Breast epithelium (tissue), 4 donors: ENCODE measurements around the gene SNAP47. TPM values are rescaled to one million over a fixed set of nuclear protein-coding genes. Genes with fewer than 3 reads are reported as not detected.

Experiments used
- DNase-seq, 2 donors: peaks; one replicate each; pipeline ENCODE4 v3.0.0-alpha.2; 2019; ENCODE audit warnings: low spot score in 2 of 2
- H3K27ac ChIP-seq, 2 donors: fragments of 200-600 bp; sonication (generic) in 1 of 2; one replicate each; pipeline ENCODE4 v1.5.1; 2016 to 2019; ENCODE audit warnings: mild to moderate bottlenecking in 1 of 2
- H3K27me3 ChIP-seq, 2 donors: fragments of 200-600 bp; sonication (generic) in 1 of 2; one replicate each; pipeline versions ENCODE4 v1.5.1 to v1.6.0; 2017 to 2019; ENCODE audit warnings: control low read depth in 1 of 2, mild to moderate bottlenecking in 1 of 2
- H3K36me3 ChIP-seq: fragments of 200-600 bp; one replicate; pipeline ENCODE4 v1.5.1; 2019
- H3K4me1 ChIP-seq, 2 donors: fragments of 200-600 bp; sonication (generic); one replicate each; pipeline ENCODE4 v1.5.1; 2016 to 2019; ENCODE audit warnings: control low read depth in 1 of 2
- H3K4me3 ChIP-seq, 3 donors: fragments of 200-600 bp; sonication (generic); 1 replicate in 2 of 3; 2 replicates in 1 of 3; pipeline ENCODE4 v1.5.1; 2016 to 2019; ENCODE audit warnings: mild to moderate bottlenecking in 3 of 3, moderate library complexity in 2 of 3
- H3K9me3 ChIP-seq, 2 donors: fragments of 200-600 bp; sonication (generic) in 1 of 2; one replicate each; pipeline ENCODE4 v1.5.1; 2016 to 2019; ENCODE audit warnings: control low read depth in 1 of 2
- CTCF ChIP-seq, 3 donors: fragments of 450-650 bp; IDR thresholded peaks; one replicate each; pipeline ENCODE4 v1.5.1; 2016 to 2017; ENCODE audit warnings: antibody characterized with exemption in 3 of 3, mild to moderate bottlenecking in 3 of 3, moderate library complexity in 3 of 3
- POLR2A ChIP-seq: fragments of 450-650 bp; IDR thresholded peaks from one replicate; pipeline ENCODE4 v1.6.1; 2016; ENCODE audit warnings: antibody characterized with exemption, mild to moderate bottlenecking, moderate library complexity
- POLR2AphosphoS5 ChIP-seq, 3 donors: sonication (generic); formaldehyde crosslinking; IDR thresholded peaks; one replicate each; pipeline ENCODE4 v1.6.1; 2017; ENCODE audit warnings: antibody characterized with exemption in 3 of 3
- intact Hi-C: fragments of 100-400 bp; cut with DNase I; formaldehyde crosslinking; loops from one replicate; pipeline ENCODE4 v1.15.1; 2023; ENCODE audit warnings: low total_unique reads
- total RNA-seq, 3 donors: library from RNA; depleted of rRNA; stranded (reverse); fragments of >200 nt; gene quantifications; one replicate each; pipeline ENCODE4 v1.1.0, GENCODE V29; 2016

Gene SNAP47
- total RNA-seq, 3 donors from 2014 or later: 28.3 to 60.3 (median 52.1) TPM

GRCh38 chr1:227760377-227760776 is 25.1 kb downstream of the SNAP47 start:
- H3K36me3 ChIP-seq: peaks cover 3% of the 10 kb centered on the region
- H3K4me1 ChIP-seq: no peaks in the 10 kb centered on the region
- H3K27ac ChIP-seq: peak overlapping the region; percentile 65 to 76
- intact Hi-C loops: loop anchor here (10.0 kb wide), 1 partner anchor 184 kb away; the partner anchor contains the start of gene WNT9A
- H3K4me3 ChIP-seq: no peak overlapping the region
- no peaks in the 10 kb centered on the region for H3K9me3 ChIP-seq
- no peak for TF ChIP-seq POLR2A
- no peak for TF ChIP-seq CTCF (IDR thresholded peaks at IDR 0.05)
- TF ChIP-seq POLR2AphosphoS5 (IDR thresholded peaks at IDR 0.05): no peak
- DNase-seq: no peak
- no peaks in the 10 kb centered on the region for H3K27me3 ChIP-seq

GRCh38 chr1:227761621-227762230 is 26.5 kb downstream of the SNAP47 start:
- no peaks in the 10 kb centered on the region for H3K4me1 ChIP-seq
- peak overlapping the region in 1 of 2 donors; percentile 38 for H3K27ac ChIP-seq
- no peak for DNase-seq
- H3K27me3 ChIP-seq: no peaks in the 10 kb centered on the region
- TF ChIP-seq POLR2AphosphoS5 (IDR thresholded peaks at IDR 0.05) (no peak), CTCF (IDR thresholded peaks at IDR 0.05) (no peak), POLR2A (no peak)
- intact Hi-C loops: loop anchor here (10.0 kb wide), 1 partner anchor 183 kb away; the partner anchor contains the start of gene WNT9A
- H3K4me3 ChIP-seq: no peak overlapping the region
- H3K9me3 ChIP-seq: no peaks in the 10 kb centered on the region
- H3K36me3 ChIP-seq: peaks cover 3% of the 10 kb centered on the region

GRCh38 chr1:227762231-227762911 is 27.1 kb downstream of the SNAP47 start:
- Histone ChIP-seq H3K36me3 (peaks cover 3% of the 10 kb centered on the region), H3K4me3 (no peak overlapping the region), H3K4me1 (no peaks in the 10 kb centered on the region), H3K9me3 (no peaks in the 10 kb centered on the region), H3K27me3 (no peaks in the 10 kb centered on the region), H3K27ac (peak overlapping the region in 1 of 2 donors; percentile 38)
- peak; percentile 69 to 83 for DNase-seq
- no peak for TF ChIP-seq POLR2A
- peak in 2 of 3 donors; percentile 84 to 89 for TF ChIP-seq CTCF (IDR thresholded peaks at IDR 0.05)
- TF ChIP-seq POLR2AphosphoS5 (IDR thresholded peaks at IDR 0.05): peak in 1 of 3 donors; percentile 89
- intact Hi-C loops: loop anchor here (10.0 kb wide), 1 partner anchor 182 kb away; the partner anchor contains the start of gene WNT9A

- no peak overlapping the region for H3K27ac ChIP-seq
- TF ChIP-seq CTCF (IDR thresholded peaks at IDR 0.05) (no peak), POLR2A (no peak), POLR2AphosphoS5 (IDR thresholded peaks at IDR 0.05) (no peak)
- H3K36me3 ChIP-seq: peaks cover 3% of the 10 kb centered on the region
- no peak overlapping the region for H3K4me3 ChIP-seq
- no peaks in the 10 kb centered on the region for H3K27me3 ChIP-seq
- no peak for DNase-seq
- H3K9me3 ChIP-seq: no peaks in the 10 kb centered on the region
- no peaks in the 10 kb centered on the region for H3K4me1 ChIP-seq
- intact Hi-C loops: loop anchor here (10.0 kb wide), 1 partner anchor 181 kb away; the partner anchor contains the start of gene WNT9A
Observed at GRCh38 chr1:227763246-227764018, 28.2 kb downstream of the SNAP47 start.
